Activated T-cell treated with anti-CD3 and anti-CD28 coated beads, Interleukin-2, amount 50 U/mL, for 72 hours (primary cell): ENCODE data around the gene CLIP1. TPM values are rescaled to one million over a fixed set of nuclear protein-coding genes. Genes with fewer than 3 reads are reported as not detected.

ENCODE experiments used
- ATAC-seq, 2 donors: fragments of 150-1000 bp; cut with Tn5 transposase; replicated peaks in 1 of 2; 2 replicates each; pipeline ENCODE4 v1.10.0; 2021; ENCODE audit warnings: moderate library complexity in 2 of 2, mild to moderate bottlenecking in 1 of 2
- DNase-seq, 2 donors: peaks; one replicate each; pipeline ENCODE4 v3.0.0; 2021 to 2022; ENCODE audit warnings: mixed read lengths in 1 of 2
- H3K27ac Mint-ChIP-seq: one replicate; pipeline ENCODE4 v1.8.0; 2022; ENCODE audit warnings: mild to moderate bottlenecking, moderate library complexity, mixed read lengths
- H3K27me3 Mint-ChIP-seq: one replicate; pipeline ENCODE4 v1.8.0; 2022; ENCODE audit warnings: low read depth, mixed read lengths
- H3K36me3 Mint-ChIP-seq, 2 donors: one replicate each; pipeline ENCODE4 v1.8.0; 2022; ENCODE audit warnings: mixed read lengths in 2 of 2, mild to moderate bottlenecking in 1 of 2; ENCODE audit not compliant: insufficient read depth in 2 of 2
- H3K4me1 Mint-ChIP-seq: one replicate; pipeline ENCODE4 v1.8.0; 2022; ENCODE audit warnings: low read depth, mixed read lengths
- H3K4me3 Mint-ChIP-seq, 2 donors: one replicate each; pipeline ENCODE4 v1.8.0; 2022; ENCODE audit warnings: mild to moderate bottlenecking in 2 of 2, mixed read lengths in 2 of 2, moderate library complexity in 2 of 2
- H3K9me3 Mint-ChIP-seq, 2 donors: one replicate each; pipeline ENCODE4 v1.8.0; 2022; ENCODE audit warnings: mixed read lengths in 2 of 2
- total RNA-seq, 2 donors: library from RNA; stranded (reverse); gene quantifications; one replicate each; pipeline ENCODE4 v1.2.3, GENCODE V29; 2022

The CLIP1 gene
- total RNA-seq, 2 donors from 2014 or later: 87.3 to 108 TPM

GRCh38 chr12:122226366-122227125 is 195.9 kb downstream of the CLIP1 start:
- Mint-ChIP-seq H3K4me1 (peaks cover 40% of the 10 kb centered on the region), H3K4me3 (peak overlapping the region; percentile 72 to 83), H3K27me3 (no peaks in the 10 kb centered on the region), H3K36me3 (peaks cover 2 to 13% of the 10 kb centered on the region in 2 donors), H3K9me3 (no peaks in the 10 kb centered on the region), H3K27ac (no peak overlapping the region)
- DNase-seq (no peak), ATAC-seq (peak; percentile 64 to 68)

GRCh38 chr12:122225683-122226365 is 196.6 kb downstream of the CLIP1 start, which contains the start of gene DIABLO:
Gene DIABLO, minus strand, starts transcription at chr12:122226052. Its CDS starts 38 bp downstream, at chr12:122226014.
- Mint-ChIP-seq H3K4me1 (peaks cover 40% of the 10 kb centered on the region), H3K9me3 (no peaks in the 10 kb centered on the region)

More at GRCh38 chr12:122225683-122226365, 196.6 kb downstream of the CLIP1 start, which contains the start of gene DIABLO:
- peak; percentile 100 for DNase-seq
- Mint-ChIP-seq H3K4me3 (peak within 1 kb of the TSS; percentile 94), H3K27me3 (no peaks in the 10 kb centered on the region), H3K36me3 (peaks cover 2 to 13% of the 10 kb centered on the region in 2 donors), H3K27ac (peak within 1 kb of the TSS; percentile 89)
- ATAC-seq: peak; percentile 90 to 91

Other genes starting within 250 kb of the CLIP1 start
- 1 to 10 TPM; 4.0 to 8.0 TPM for gene IL31, start 248.4 kb downstream of the CLIP1 start, total RNA-seq
- 1 to 10 TPM in 1 of 2 donors, under 1 TPM in 1; 0.74 to 1.2 TPM for gene LRRC43, start 239.5 kb downstream of the CLIP1 start, total RNA-seq
- 1 to 10 TPM in 1 of 2 donors, under 1 TPM in 1; 0.55 to 1.1 TPM for gene B3GNT4, start 219.0 kb downstream of the CLIP1 start, total RNA-seq
- gene DIABLO, start 196.6 kb downstream of the CLIP1 start, total RNA-seq: 10 to 100 TPM; 48.4 to 51.3 TPM
- 10 to 100 TPM; 23.5 to 24.1 TPM for gene VPS33A, start 156.2 kb downstream of the CLIP1 start, total RNA-seq
- gene ZCCHC8, start 78.3 kb upstream of the CLIP1 start, total RNA-seq: 10 to 100 TPM; 50.7 to 53.9 TPM
- gene RSRC2, start 104.3 kb upstream of the CLIP1 start, total RNA-seq: 100 to 1,000 TPM in 1 of 2 donors, 10 to 100 TPM in 1; 98.0 to 108 TPM
- 100 to 1,000 TPM; 154 to 186 TPM for gene KNTC1, start 104.6 kb upstream of the CLIP1 start, total RNA-seq